Thyroid gland (tissue), 4 donors: ENCODE measurements around the gene MLF2.

Experiments used
- POLR2A ChIP-seq, 2 donors: fragments of 450-650 bp; IDR thresholded peaks; one replicate each; pipeline ENCODE4 v1.6.1; 2017; ENCODE audit warnings: antibody characterized with exemption in 2 of 2, mild to moderate bottlenecking in 2 of 2, moderate library complexity in 1 of 2
- TF ChIP-seq, protein P1 (sequence below), 6 experiments: fragments of 200-600 bp in 3 of 6; fragments of 450-650 bp in 3 of 6; sonication (generic) in 3 of 6; IDR thresholded peaks; one replicate each; pipeline ENCODE4 v1.5.1; 2016 to 2019; ENCODE audit warnings: antibody characterized with exemption in 6 of 6, mild to moderate bottlenecking in 2 of 6, inconsistent platforms in 1 of 6, moderate library complexity in 1 of 6

DNA sequence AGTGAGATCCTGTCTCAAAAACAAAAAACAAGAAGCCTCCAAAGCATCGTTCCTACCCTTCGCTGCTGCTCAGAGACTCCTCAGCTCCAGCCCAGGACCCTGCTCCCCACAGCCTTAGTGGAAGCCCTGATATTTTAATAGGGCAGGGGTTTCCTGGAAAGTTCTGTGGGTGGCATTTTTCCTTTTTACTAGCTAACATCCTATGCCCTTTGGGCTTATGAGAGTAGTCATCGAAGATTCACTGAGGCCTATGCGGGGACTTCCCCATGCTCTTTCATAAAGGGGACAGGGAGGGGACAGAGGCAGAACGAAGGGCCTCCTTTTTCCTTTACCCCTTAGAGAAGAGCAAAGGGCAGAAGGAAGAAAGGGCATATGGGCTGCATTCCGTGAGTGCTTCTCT is 27.6 kb upstream of the MLF2 start:
- no peak for TF ChIP-seq POLR2A (IDR thresholded peaks at IDR 0.05)
- TF ChIP-seq, protein P1, sequence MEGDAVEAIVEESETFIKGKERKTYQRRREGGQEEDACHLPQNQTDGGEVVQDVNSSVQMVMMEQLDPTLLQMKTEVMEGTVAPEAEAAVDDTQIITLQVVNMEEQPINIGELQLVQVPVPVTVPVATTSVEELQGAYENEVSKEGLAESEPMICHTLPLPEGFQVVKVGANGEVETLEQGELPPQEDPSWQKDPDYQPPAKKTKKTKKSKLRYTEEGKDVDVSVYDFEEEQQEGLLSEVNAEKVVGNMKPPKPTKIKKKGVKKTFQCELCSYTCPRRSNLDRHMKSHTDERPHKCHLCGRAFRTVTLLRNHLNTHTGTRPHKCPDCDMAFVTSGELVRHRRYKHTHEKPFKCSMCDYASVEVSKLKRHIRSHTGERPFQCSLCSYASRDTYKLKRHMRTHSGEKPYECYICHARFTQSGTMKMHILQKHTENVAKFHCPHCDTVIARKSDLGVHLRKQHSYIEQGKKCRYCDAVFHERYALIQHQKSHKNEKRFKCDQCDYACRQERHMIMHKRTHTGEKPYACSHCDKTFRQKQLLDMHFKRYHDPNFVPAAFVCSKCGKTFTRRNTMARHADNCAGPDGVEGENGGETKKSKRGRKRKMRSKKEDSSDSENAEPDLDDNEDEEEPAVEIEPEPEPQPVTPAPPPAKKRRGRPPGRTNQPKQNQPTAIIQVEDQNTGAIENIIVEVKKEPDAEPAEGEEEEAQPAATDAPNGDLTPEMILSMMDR (IDR thresholded peaks at IDR 0.05): no peak
